SU-DHL-6 (cell line): ENCODE results near the gene GSTCD.

Experiments used
- H2AFZ ChIP-seq: fragments of 200-600 bp; sonication (generic); 2 replicates; pipeline ENCODE4 v1.6.1; 2014; ENCODE audit warnings: low read depth, mild to moderate bottlenecking, moderate library complexity, mixed read lengths, antibody characterized with exemption, low read length; ENCODE audit not compliant: severe bottlenecking
- H3F3A ChIP-seq: fragments of 200-600 bp; shearing (Covaris generic); 2 replicates; pipeline ENCODE4 v1.6.0; 2016; ENCODE audit warnings: antibody characterized with exemption, mild to moderate bottlenecking; ENCODE audit not compliant: insufficient read depth
- H3K27ac ChIP-seq: fragments of 200-600 bp; sonication (generic); 2 replicates; pipeline ENCODE4 v1.5.1; 2016; ENCODE audit warnings: low read depth, mild to moderate bottlenecking, low read length, moderate library complexity, mixed read lengths
- H3K27me3 ChIP-seq: fragments of 200-600 bp; sonication (generic), shearing (Covaris generic); 2 replicates; pipeline ENCODE4 v1.6.0; 2014; ENCODE audit warnings: mild to moderate bottlenecking, low read length
- H3K36me3 ChIP-seq: fragments of 200-600 bp; sonication (generic); 2 replicates; pipeline ENCODE4 v1.6.1; 2014; ENCODE audit warnings: mild to moderate bottlenecking, low read length, mixed read lengths
- H3K4me2 ChIP-seq: fragments of 300-600, 200-600 bp; shearing (Covaris generic), sonication (generic); 2 replicates; pipeline ENCODE4 v1.6.0; 2014; ENCODE audit warnings: low read length, low read depth, mild to moderate bottlenecking; ENCODE audit not compliant: poor library complexity, severe bottlenecking
- H3K4me3 ChIP-seq: fragments of 200-600 bp; sonication (generic); 2 replicates; pipeline ENCODE4 v1.5.1; 2014; ENCODE audit warnings: antibody characterized with exemption, low read length, mild to moderate bottlenecking, mixed read lengths; ENCODE audit not compliant: insufficient read depth, poor library complexity, severe bottlenecking
- H3K79me2 ChIP-seq: fragments of 200-600 bp; sonication (generic); 2 replicates; pipeline ENCODE4 v1.6.1; 2014; ENCODE audit warnings: mild to moderate bottlenecking, low read length, moderate library complexity; ENCODE audit not compliant: insufficient read depth
- H3K9ac ChIP-seq: fragments of 200-600 bp; sonication (generic); 2 replicates; pipeline ENCODE4 v1.7.0; 2014; ENCODE audit warnings: mild to moderate bottlenecking, low read length
- H3K9me2 ChIP-seq: fragments of 200-600 bp; sonication (generic); replicated peaks from 2 replicates; pipeline ENCODE4 v1.6.1; 2014; ENCODE audit warnings: low read length; ENCODE audit not compliant: insufficient read depth
- H3K9me3 ChIP-seq: fragments of 200-600 bp; sonication (generic); 2 replicates; pipeline ENCODE4 v1.6.1; 2014; ENCODE audit warnings: low read length, mixed read lengths; ENCODE audit not compliant: insufficient read depth
- H4K20me1 ChIP-seq: fragments of 200-600 bp; sonication (generic); 2 replicates; pipeline ENCODE4 v1.6.1; 2014; ENCODE audit warnings: low read depth, mild to moderate bottlenecking, antibody characterized with exemption, low read length, moderate library complexity, mixed read lengths
- EZH2phosphoT487 ChIP-seq: fragments of 200-600 bp; sonication (generic), shearing (Covaris generic); conservative IDR thresholded peaks from 2 replicates; pipeline ENCODE4 v1.6.1; 2018; ENCODE audit warnings: mild to moderate bottlenecking, antibody characterized with exemption, low read length, moderate library complexity, mixed read lengths
- TF ChIP-seq, protein P1 (sequence below): fragments of 200-600 bp; sonication (generic); IDR thresholded peaks from one replicate; pipeline ENCODE4 v1.5.1; 2017; ENCODE audit warnings: antibody characterized with exemption, mild to moderate bottlenecking, low read length, moderate library complexity; ENCODE audit not compliant: insufficient read depth, poor library complexity, severe bottlenecking

GSTCD gene

DNA sequence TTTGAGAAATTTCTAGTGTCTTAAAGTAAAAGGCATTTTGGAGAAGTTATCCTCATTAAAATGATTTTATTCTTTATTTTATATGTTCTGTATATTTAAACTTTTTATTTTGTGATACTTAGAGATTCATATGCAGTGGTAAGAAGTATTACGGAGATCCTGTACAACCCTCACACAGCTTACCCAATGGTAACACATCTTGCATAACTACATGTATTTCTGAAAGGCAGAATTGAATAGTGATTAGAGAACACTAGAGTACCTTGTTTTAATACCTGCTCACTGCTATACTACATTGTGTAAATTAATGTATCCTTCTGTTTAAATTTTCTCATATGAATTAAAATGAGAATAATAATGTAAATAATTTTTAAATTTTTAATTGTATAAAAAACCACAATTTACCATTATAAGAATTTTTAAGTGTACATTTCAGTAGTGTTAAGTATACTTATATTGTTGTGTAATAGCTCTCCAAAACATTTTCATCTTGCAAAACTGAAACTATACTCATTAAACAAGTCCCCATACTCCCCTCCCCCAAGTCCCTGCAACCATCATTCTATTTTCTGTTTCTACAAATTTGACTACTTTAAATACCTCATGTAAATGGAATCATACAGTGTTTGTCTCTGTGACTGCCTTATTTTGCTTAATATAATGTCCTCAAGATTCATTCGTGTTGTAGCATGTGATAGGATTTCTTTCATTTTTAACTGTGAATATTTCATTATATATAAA, 45.5 kb upstream of the GSTCD start:
- Histone ChIP-seq H3K9me3 (no peaks in the 10 kb centered on the region), H3K27ac (no peak overlapping the region), H2AFZ (no peak overlapping the region), H3K4me3 (no peak overlapping the region), H3K27me3 (no peaks in the 10 kb centered on the region), H3F3A (no peaks in the 10 kb centered on the region), H3K4me2 (no peak overlapping the region), H3K9me2 (no peaks in the 10 kb centered on the region), H4K20me1 (no peaks in the 10 kb centered on the region), H3K36me3 (no peaks in the 10 kb centered on the region), H3K9ac (no peak overlapping the region), H3K79me2 (no peaks in the 10 kb centered on the region)
- TF ChIP-seq EZH2phosphoT487: no peak
- TF ChIP-seq, protein P1, sequence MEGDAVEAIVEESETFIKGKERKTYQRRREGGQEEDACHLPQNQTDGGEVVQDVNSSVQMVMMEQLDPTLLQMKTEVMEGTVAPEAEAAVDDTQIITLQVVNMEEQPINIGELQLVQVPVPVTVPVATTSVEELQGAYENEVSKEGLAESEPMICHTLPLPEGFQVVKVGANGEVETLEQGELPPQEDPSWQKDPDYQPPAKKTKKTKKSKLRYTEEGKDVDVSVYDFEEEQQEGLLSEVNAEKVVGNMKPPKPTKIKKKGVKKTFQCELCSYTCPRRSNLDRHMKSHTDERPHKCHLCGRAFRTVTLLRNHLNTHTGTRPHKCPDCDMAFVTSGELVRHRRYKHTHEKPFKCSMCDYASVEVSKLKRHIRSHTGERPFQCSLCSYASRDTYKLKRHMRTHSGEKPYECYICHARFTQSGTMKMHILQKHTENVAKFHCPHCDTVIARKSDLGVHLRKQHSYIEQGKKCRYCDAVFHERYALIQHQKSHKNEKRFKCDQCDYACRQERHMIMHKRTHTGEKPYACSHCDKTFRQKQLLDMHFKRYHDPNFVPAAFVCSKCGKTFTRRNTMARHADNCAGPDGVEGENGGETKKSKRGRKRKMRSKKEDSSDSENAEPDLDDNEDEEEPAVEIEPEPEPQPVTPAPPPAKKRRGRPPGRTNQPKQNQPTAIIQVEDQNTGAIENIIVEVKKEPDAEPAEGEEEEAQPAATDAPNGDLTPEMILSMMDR: no peak

DNA sequence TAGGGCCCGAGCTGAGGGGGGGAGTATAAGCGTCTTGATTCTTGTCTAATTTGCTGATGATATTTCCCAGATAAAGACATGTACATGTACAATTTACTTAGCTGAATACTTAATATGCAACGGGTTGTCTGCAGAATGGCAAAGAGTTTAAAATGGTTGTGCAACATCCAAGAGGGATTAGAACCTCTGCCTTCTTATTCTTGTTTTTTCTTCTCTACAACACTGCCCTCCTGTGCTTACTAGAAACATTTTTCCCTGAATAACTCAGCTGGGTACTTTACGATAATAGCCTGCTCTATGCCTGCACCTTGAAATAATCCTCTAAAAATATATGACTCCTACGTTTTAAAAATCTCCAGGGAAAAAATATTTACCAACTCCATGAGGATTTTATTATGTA, 41.9 kb upstream of the GSTCD start:
- no peak overlapping the region for H3K9ac ChIP-seq
- H4K20me1 ChIP-seq: no peaks in the 10 kb centered on the region
- no peaks in the 10 kb centered on the region for H3K36me3 ChIP-seq
- no peak overlapping the region for H3K27ac ChIP-seq
- H2AFZ ChIP-seq: no peak overlapping the region
- no peaks in the 10 kb centered on the region for H3K9me2 ChIP-seq
- H3K79me2 ChIP-seq: no peaks in the 10 kb centered on the region
- no peaks in the 10 kb centered on the region for H3K9me3 ChIP-seq
- no peaks in the 10 kb centered on the region for H3F3A ChIP-seq
- no peak for TF ChIP-seq EZH2phosphoT487
- TF ChIP-seq, protein P1: peak; percentile 8
- no peak overlapping the region for H3K4me3 ChIP-seq
- no peak overlapping the region for H3K4me2 ChIP-seq
- H3K27me3 ChIP-seq: no peaks in the 10 kb centered on the region

DNA sequence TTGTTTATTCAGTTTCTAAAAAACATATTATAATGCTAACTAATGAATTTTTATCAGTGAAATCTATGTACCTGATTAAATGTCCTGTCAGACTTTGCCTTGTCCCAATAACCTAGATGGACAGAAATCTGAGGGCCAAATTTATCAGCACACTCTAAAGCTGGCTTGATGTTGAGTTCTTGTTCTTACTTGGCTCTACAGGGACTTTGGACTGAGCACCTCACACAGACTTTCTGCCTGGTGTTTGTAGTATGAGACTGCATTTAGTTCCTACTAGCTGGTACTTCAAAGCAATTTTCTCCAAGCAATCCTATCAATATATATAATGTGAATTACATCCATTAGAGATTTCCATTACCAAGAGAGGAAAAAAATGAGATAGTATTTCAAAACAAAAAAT, 37.9 kb upstream of the GSTCD start:
- Histone ChIP-seq H3K36me3 (no peaks in the 10 kb centered on the region), H3K4me2 (no peak overlapping the region), H3K4me3 (no peak overlapping the region), H4K20me1 (no peaks in the 10 kb centered on the region), H3K27ac (no peak overlapping the region), H3F3A (no peaks in the 10 kb centered on the region), H3K79me2 (no peaks in the 10 kb centered on the region), H3K9me2 (no peaks in the 10 kb centered on the region), H2AFZ (no peak overlapping the region), H3K27me3 (no peaks in the 10 kb centered on the region), H3K9ac (no peak overlapping the region), H3K9me3 (no peaks in the 10 kb centered on the region)
- no peak for TF ChIP-seq EZH2phosphoT487
- TF ChIP-seq, protein P1: no peak
